ENCODE data around the gene TBCE.
"Not testable (repeated sequence)": the region's sequence is repeated elsewhere in the genome, so short reads cannot be mapped to it uniquely, and the experiment has no call there.

The TBCE gene

DNA sequence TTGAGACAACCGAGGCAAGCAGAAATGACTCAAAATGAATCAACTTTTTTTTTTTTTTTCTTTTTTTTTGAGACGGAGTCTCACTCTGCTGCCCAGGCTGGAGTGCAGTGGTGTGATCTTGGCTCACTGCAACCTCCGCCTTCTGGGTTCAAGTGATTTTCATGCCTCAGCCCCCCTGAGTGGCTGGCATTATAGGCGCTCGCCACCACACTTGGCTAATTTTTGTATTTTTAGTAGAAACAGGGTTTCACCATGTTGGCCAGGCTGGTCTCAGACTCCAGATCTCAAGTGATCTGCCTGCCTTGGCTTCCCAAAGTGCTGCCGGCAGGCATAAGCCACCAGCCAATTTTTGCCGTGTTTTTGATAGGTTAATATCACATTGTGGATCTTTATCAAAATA lies 90.6 kb downstream of the TBCE start:
- not testable (repeated sequence) for DNase-seq

DNA sequence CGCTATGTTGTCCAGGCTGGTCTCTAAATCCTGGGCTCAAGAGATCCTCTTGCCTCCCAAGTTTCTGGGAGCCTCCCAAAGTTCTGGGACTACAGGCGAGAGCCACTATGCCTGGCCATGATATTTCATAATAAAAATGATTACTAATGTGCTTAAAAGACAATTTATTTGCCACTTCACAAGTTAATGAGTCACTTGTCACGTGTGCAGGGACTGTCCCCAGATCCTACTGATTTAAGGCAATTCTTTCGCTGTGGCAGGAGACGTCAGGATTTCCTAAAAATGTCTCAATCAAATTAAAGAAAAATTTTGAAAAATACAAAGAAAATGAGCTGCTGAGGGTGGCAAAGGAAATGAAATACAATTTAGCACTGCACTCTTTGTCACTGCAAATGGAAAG lies 93.5 kb downstream of the TBCE start:
- DNase-seq: no peak

DNA sequence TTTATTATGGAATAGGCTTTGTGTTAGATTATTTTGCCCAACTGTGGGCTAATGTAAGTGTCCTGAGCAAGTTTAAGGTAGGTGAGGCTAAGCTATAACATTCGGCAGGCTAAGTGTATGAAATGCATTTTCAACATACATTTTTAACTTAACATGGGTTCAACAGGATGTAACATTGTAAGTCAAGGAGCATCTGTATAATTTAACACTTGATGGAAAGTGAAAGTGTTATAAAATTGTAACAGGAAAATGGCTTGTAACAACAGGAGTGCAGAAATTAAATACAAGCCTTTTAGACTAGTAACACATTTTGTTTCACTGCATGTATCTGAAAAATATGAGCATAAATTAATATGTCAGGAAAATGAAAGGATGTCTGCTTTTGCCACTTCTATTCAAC lies 94.7 kb downstream of the TBCE start:
- DNase-seq: no peak

DNA sequence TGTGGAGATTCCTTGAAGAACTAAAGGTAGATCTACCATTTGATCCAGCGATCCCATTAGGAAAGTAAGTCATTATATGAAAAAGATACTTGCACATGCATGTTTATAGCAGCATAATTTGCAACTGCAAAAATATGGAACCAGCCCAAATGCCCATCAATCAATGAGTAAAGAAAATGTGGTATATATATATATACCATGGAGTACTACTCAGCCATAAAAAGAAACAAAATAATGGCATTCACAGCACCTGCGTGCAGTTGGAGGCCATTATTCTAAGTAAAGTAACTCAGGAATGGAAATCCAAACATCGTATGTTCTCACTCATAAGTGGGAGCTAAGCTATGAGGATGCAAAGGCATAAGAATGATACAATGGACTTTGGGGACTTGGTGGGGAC lies 95.6 kb downstream of the TBCE start:
- DNase-seq: not testable (repeated sequence)

DNA sequence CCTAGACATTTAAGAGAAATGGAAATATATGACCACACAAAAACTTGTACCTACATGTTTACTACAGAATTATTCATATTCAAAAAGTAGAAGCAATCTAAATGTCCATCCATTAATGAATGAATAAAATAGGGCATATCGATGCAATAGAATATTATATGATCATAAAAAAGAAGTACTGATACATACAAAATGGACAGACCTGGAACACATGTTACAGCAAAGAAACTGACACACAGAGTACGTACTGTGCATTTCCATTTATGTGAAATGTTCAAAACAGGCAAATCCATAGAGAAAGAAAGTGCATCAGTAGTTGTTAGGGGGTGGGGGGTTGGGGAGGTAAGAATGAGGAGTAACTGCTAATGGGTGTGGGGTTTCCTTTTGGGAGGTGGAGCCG lies 97.8 kb downstream of the TBCE start:
- DNase-seq: no peak

DNA sequence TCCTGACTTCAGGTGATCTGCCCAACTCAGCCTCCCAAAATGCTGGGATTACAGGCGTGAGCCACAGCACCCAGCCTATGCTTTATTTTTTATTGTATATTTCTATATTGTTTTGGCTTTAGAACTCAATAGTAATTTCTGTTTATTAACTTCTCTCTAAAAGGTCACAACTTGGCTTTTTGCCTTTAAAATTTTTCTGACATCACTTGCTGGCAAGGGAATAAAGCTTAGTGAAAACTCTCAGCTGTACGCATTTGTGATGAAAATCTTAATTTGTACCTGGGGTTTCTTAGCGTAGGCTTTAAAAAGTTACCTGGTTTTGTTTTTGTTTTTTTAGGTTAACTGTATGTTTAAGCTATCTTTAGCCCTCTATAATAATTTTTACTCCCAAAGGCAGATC lies 100.8 kb downstream of the TBCE start:
- DNase-seq: no peak

DNA sequence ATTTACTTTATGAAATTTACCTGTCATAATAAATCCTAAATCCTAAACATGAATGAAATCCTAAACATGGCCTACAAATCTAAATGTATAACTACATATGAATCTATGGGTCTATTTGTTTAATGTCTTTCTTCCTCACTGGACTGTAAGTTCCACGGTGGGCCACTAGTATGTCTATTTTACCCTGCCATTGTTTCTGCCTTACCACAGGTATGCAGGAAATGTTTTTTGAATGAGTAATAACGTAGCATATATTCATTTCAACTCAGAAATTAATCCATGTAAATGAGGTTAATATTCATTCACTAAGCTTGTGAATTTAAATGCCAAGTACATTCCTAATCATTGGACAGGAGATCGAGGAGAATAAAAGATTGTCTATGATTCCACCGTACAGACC lies 101.7 kb downstream of the TBCE start:
- DNase-seq: no peak

DNA sequence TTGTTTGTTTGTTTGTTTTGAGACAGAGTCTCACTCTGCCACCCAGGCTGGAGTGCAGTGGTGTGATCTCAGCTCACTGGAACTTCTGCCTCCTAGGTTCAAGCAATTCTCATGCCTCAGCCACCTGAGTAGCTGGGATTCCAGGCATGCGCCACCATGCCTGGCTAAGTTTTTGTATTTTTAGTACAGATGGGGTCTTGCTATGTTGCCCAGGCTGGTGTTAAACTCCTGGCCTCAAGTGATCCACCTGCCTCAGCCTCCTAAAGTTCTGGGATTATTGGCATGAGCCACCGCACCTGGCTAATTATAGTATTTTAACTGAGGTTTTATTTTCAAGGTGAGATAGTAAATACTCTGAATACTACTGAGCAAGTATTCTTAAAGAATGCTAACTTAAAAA lies 102.7 kb downstream of the TBCE start:
- DNase-seq: not testable (repeated sequence)

DNA sequence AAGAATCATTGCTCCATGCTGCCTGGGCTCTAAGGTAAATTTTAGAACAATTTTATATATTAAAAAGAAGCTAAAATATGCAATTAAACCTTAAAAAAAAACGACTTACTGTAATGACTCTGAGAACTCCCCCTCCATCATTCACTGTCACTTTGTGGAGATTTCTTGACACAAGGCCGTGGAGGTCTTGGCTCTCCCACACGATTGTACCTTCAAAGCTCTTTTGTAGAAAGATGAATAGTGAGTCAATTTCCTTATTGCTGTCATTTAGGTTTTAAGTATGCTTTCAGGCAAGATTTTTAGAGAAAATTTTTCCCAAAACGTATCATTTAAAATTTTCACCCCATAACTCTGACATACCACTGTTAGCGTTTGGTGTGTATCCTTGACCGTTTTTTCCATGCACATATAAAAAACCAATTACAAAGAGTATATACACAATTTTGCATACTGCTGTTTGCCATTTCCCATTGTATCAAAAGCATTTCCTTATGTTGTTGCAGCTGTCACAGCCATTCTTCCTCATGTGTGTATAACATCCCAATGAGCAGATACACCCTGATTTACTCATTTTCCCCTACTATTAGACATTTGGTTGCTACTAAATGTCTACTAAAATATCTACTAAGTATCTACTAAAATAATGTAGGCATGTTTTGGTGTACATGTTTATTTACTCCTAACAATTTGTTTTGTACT lies 103.7 kb downstream of the TBCE start:
- no peak for DNase-seq

DNA sequence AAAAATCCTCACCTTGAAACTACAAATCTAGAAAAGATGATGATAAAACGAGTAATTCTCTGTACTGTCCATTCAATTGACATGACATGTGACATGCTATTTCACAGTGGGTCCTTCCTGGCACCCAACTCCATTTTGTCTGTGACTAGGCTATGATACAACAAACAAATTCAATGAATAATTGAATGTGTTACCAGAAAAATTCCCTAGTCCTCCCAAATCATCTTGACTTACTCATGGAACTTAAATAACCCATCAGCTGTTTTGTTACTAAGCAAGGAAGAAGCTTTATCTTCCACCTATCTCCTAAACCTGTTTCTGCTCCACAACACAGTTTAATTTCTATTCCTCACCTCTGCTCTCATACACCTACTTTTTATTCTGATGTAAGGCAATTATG lies 106.6 kb downstream of the TBCE start:
- no peak for DNase-seq

DNA sequence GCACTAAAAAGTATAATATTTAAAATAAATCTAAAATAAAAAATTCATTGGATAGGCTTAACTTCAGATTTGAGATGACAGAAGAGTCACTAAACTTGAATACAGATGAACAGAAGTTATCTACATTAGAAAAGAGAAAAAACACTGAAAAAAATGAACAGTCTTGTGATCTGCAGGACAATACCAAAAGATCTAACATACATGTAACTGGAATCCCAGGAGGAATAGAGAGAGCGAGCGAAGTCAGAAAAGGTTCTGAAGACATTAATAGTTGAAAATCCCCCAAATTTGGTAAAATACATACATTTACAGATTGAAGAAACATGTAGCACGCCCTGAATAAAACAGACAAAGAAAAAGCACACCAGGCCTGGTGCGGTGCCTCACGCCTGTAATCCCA lies 115.9 kb downstream of the TBCE start:
- no peak for DNase-seq

DNA sequence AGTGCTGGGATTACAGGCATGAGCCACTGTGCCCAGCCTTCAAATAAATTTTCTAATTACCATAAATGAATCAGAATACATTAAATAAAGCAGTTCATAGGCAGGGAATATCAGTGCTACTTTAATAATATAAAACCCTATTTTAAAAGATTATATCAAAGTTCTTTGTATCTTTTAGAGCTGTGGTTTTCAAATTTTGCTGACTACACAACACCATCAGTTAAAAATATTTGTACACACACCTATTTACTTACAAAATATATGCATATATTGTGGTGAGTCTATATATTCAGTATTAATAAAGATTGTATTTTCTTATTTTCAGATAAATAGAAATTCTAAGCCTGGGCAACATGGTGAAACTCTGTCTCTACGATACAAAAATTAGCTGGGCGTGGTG lies 118.3 kb downstream of the TBCE start:
- no peak for DNase-seq

DNA sequence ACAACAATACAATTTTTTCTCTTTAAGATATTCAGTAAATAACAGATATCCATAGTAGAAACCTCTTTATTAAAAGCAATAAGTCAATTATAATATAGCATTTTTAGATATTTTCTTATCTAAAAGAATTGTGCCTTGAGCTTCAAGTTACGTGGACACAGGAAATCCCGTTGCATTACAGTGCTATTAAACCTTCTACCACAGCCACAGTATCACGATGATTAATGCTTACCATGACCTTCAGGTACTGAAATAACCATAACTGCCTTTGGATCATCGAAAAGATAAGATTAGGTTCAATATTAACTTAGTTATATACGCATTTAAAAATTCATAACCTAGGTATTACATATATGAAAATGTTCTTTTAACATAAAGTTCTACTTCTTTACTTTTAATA lies 119.1 kb downstream of the TBCE start:
- DNase-seq: no peak

DNA sequence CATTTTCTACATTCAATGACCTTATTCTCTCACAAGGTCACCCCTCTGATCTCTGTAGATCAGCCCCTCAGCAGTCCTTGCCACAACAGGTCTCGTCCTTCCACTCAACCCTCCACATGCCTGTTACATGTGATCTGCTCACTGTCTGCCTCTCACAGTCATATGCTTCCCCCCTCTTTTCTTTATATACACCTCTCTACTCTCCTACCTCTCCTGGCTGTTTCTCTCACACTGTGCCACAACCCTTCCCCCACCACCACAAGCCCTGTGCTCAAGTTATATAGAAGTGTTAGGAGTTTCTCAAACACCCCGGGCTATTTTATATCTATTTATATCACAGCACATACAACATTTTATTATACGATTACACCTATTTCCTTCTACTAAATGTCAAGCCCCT lies 124.4 kb downstream of the TBCE start:
- DNase-seq: no peak

DNA sequence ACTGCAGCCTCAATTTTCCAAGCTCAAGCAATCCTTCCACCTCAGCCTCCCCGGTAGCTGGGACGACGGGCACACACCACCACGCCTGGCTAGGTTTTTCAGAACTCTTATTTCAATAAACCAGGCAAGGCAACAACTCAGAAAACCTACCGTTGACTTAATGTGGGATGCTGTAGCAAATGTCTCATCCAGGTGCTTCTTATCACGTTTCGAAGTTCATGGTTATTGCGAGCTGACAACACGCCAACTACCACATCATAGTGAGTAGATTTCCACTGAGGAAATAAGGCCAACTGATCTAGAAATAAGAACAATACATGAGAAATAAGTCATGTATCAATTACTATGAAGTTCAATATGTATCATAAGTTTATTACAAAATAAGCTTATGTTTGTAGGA lies 127.3 kb downstream of the TBCE start:
- DNase-seq: no peak

DNA sequence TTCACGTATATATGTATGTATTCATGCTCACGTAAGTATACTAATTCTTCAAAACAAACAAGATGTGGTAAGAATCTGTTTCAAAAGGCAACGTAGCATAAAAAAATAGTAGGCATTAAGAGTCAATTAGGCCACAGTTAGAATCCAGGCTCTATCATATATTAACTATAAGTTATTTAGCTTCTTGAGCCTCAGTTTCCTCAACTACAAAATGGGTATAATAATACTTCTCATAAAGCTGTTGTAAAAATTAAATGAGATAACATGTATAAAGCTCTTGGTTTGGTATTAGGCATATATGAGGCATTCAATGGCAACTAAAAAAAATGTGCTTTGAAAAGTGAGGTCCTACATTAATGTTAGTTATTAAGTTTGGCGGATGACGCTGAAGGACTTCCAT lies 127.8 kb downstream of the TBCE start:
- DNase-seq: no peak

DNA sequence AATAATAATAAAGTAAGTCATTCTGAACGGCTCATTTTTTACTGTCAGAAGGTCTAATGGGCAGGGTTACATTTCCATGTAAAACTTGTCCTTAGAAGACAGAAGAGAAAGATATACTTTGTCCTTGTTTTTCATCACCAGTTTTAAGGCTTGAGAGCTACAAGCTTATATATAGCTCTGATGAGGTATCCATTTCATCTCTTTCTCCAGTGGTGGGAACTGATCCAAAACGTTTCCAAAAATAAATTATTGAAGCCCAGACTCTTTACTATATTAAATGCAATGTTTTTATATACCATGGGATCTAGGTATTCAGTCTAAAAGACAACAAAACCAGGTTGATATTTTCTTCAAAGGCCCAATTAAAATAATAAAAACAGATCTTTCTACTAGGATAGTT lies 128.3 kb downstream of the TBCE start:
- no peak for DNase-seq

DNA sequence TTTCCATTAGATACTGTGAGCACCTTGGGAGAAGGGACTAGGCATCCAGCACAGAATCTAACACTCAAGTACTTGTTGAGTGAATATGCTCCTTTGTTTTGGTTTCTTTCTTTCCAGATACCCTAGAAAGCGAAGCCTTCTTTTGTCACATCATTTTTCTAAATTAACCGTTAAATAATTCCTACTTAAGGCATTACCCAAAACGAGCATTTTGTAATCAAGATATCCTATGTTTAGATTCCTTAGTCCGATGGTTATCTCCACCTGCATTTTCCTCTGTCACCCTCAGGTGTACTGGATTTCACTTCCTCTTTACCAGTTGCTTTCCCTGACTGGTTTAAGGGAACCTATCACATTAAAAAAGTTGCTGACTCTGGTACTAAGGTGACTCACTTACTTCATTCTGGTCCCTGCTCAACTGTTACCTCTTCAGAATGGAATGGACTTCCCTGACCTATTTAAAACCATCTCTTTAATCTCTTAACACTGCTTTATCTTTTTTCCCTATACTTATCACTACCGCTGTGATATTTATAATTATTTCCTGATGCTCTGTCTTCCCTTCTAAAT lies 133.8 kb downstream of the TBCE start:
- DNase-seq: no peak
